ENCODE results near the gene RNU1-1. TPM values are rescaled to one million over a fixed set of nuclear protein-coding genes. Genes with fewer than 3 reads are reported as not detected.
"Not testable (repeated sequence)": the region's sequence is repeated elsewhere in the genome, so short reads cannot be mapped to it uniquely, and the experiment has no call there.

Gene RNU1-1
- total and polyA plus RNA-seq, 10 of the 15 experiments (the other 5 are each of a cell fraction or from before 2014, with no cell fraction given): under 0.01 to 20,946 (median 4.7) TPM; not detected in 2

DNA sequence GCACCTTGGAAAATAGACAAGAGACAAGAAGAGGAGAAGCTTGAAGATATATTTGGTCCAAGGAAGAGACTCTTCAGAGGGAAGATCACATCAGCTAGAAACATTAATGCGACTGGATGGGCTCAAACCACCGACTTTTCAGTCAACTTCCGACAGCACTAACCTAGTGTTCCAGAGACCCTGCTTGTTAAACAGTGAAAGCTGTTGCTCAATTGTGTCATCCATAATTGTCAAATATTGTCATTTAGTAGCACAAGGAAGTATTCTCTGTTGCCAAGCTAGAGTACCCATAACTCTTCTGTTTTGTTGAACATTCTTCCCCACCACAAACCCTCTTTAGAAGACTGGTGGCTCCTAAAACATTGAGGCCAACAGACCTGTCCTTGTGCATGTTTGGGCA, 42.9 kb upstream of the RNU1-1 start:
- CTCF ChIA-PET; H3K27ac ChIP-seq (ENCODE audit: control insufficient read depth, insufficient read depth); H3K4me2 ChIP-seq (ENCODE audit: control insufficient read depth, insufficient read depth); POLR2A ChIA-PET; H4K20me1 ChIP-seq (ENCODE audit: control insufficient read depth, insufficient read depth); H3K9ac ChIP-seq (ENCODE audit: control insufficient read depth, insufficient read depth, low read length); RAD21 ChIA-PET (ENCODE audit: unreplicated experiment); FAIRE-seq; H3K79me2 ChIP-seq (ENCODE audit: control insufficient read depth, insufficient read depth, low read length); ATAC-seq; H3K4me3 ChIP-seq; H3K27me3 ChIP-seq (replicated peaks in 1 of 2; ENCODE audit: control insufficient read depth in 2 of 2, insufficient read depth in 2 of 2, low read length in 1 of 2); in situ Hi-C loops (cut with MboI); H3K9me3 ChIP-seq (replicated peaks; ENCODE audit: control insufficient read depth, insufficient read depth, low read length); DNase-seq (ENCODE audit: low read depth, low spot score); H3K36me3 ChIP-seq (ENCODE audit: control insufficient read depth in 2 of 2, insufficient read depth in 2 of 2, low read length in 1 of 2); intact Hi-C loops (cut with micrococcal nuclease; ENCODE audit: unreplicated experiment); H2AFZ ChIP-seq (ENCODE audit: control insufficient read depth, low read depth, low read length); H3K4me1 ChIP-seq (ENCODE audit: control insufficient read depth, insufficient read depth, low read length); SMC1A ChIA-PET (ENCODE audit: uncharacterized antibody, unreplicated experiment); BruUV-seq (replicated peaks): not testable (repeated sequence)
- 64% methylated on average over 3 of the region's 3 CpGs for WGBS (ENCODE audit: insufficient coverage, insufficient replicate concordance, low lambda C conversion rate, missing lambda C conversion rate)

DNA sequence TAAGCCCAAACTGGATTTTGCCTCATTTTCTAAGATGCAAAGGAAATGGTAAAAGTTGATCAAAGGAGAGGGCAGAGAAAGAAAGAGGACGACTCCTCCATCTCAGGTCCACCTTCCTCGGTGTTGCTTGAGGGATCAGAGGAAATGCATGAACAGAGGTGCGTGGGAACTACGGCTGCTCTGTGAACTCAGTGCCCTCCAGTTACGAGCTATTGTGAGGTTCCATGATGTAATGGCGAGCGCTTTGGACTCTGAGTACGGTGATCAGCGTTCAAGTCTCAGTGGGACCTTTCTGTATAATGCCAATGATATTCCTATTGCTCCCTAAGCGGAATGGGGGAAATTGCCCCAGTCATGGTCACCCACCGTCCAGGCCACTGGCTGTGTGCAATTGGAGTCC, 39.2 kb upstream of the RNU1-1 start:
- H2AFZ ChIP-seq (ENCODE audit: control insufficient read depth, low read depth, low read length); in situ Hi-C loops (cut with MboI); H3K4me2 ChIP-seq (ENCODE audit: control insufficient read depth, insufficient read depth); H3K4me3 ChIP-seq; H4K20me1 ChIP-seq (ENCODE audit: control insufficient read depth, insufficient read depth); intact Hi-C loops (cut with micrococcal nuclease; ENCODE audit: unreplicated experiment); H3K4me1 ChIP-seq (ENCODE audit: control insufficient read depth, insufficient read depth, low read length); H3K9me3 ChIP-seq (replicated peaks; ENCODE audit: control insufficient read depth, insufficient read depth, low read length); ATAC-seq; BruUV-seq (replicated peaks); CTCF ChIA-PET; DNase-seq (ENCODE audit: low read depth, low spot score); H3K9ac ChIP-seq (ENCODE audit: control insufficient read depth, insufficient read depth, low read length); POLR2A ChIA-PET; H3K36me3 ChIP-seq (ENCODE audit: control insufficient read depth in 2 of 2, insufficient read depth in 2 of 2, low read length in 1 of 2); FAIRE-seq; H3K27ac ChIP-seq (ENCODE audit: control insufficient read depth, insufficient read depth); H3K27me3 ChIP-seq (replicated peaks in 1 of 2; ENCODE audit: control insufficient read depth in 2 of 2, insufficient read depth in 2 of 2, low read length in 1 of 2); RAD21 ChIA-PET (ENCODE audit: unreplicated experiment); SMC1A ChIA-PET (ENCODE audit: uncharacterized antibody, unreplicated experiment); H3K79me2 ChIP-seq (ENCODE audit: control insufficient read depth, insufficient read depth, low read length): not testable (repeated sequence)
- 79% methylated on average over 10 of the region's 11 CpGs for WGBS (ENCODE audit: insufficient coverage, insufficient replicate concordance, low lambda C conversion rate, missing lambda C conversion rate)

DNA sequence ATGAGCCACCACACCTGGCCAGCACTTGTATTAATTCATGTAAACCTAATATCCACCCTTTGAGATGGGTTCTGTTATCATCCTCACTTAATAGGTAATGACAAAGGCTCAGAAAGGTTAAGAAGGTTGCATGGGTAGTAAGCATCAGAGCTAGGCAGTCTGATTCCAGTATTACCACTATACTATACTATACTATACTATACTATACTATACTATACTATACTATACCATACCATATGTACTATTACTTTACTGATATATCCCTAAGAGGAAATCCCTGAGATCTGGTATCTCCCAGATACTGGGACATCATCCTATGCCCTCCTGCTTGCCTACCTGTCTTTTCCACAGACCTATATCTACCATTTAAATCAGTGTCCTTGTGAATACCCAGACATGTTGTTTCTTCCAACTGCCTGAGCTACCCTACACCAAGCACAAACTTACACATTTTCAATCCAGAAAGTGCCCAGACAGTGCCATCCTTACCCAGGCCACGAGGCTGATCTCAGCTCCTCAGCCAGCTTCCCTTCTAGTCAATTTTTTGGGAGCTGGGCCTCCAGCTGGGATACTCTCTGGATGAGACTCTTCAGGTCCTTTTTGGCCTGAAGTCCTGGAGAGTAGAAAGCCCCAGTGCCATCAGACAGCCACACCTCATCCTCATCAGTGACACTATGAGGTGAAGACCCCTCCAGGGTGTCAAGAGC, 36.3 kb upstream of the RNU1-1 start:
- CTCF ChIA-PET; H3K4me1 ChIP-seq (ENCODE audit: control insufficient read depth, insufficient read depth, low read length); FAIRE-seq; H3K79me2 ChIP-seq (ENCODE audit: control insufficient read depth, insufficient read depth, low read length); ATAC-seq; in situ Hi-C loops (cut with MboI); H3K27me3 ChIP-seq (replicated peaks in 1 of 2; ENCODE audit: control insufficient read depth in 2 of 2, insufficient read depth in 2 of 2, low read length in 1 of 2); H3K9ac ChIP-seq (ENCODE audit: control insufficient read depth, insufficient read depth, low read length); DNase-seq (ENCODE audit: low read depth, low spot score); POLR2A ChIA-PET; H2AFZ ChIP-seq (ENCODE audit: control insufficient read depth, low read depth, low read length); RAD21 ChIA-PET (ENCODE audit: unreplicated experiment); H3K9me3 ChIP-seq (replicated peaks; ENCODE audit: control insufficient read depth, insufficient read depth, low read length); H3K4me3 ChIP-seq; intact Hi-C loops (cut with micrococcal nuclease; ENCODE audit: unreplicated experiment); SMC1A ChIA-PET (ENCODE audit: uncharacterized antibody, unreplicated experiment); BruUV-seq (replicated peaks); H3K27ac ChIP-seq (ENCODE audit: control insufficient read depth, insufficient read depth); H4K20me1 ChIP-seq (ENCODE audit: control insufficient read depth, insufficient read depth); H3K4me2 ChIP-seq (ENCODE audit: control insufficient read depth, insufficient read depth); H3K36me3 ChIP-seq (ENCODE audit: control insufficient read depth in 2 of 2, insufficient read depth in 2 of 2, low read length in 1 of 2): not testable (repeated sequence)
- 58% methylated on average over 1 of the region's 1 CpG for WGBS (ENCODE audit: insufficient coverage, insufficient replicate concordance, low lambda C conversion rate, missing lambda C conversion rate)

DNA sequence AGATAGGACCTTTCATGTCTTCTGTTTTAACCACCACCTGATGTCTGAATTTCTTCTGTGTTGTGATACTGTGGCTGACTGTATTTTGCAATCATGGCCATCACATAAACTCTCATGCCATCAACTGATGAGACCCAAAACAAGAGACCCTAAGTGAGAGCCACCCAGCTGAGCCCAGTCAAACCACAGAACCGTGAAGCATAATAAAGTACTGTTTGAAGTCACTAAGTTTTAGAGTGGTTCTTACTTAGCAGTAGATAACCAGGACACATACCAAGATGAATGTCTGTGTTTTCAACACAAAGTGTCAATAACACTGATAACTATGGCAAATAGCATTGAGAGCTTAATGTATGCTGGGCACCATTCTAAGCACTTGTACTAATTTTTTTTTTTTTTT, 35.5 kb upstream of the RNU1-1 start:
- H3K36me3 ChIP-seq (ENCODE audit: control insufficient read depth in 2 of 2, insufficient read depth in 2 of 2, low read length in 1 of 2); DNase-seq (ENCODE audit: low read depth, low spot score); ATAC-seq; FAIRE-seq; H3K9me3 ChIP-seq (replicated peaks; ENCODE audit: control insufficient read depth, insufficient read depth, low read length); H3K27me3 ChIP-seq (replicated peaks in 1 of 2; ENCODE audit: control insufficient read depth in 2 of 2, insufficient read depth in 2 of 2, low read length in 1 of 2); POLR2A ChIA-PET; H3K4me3 ChIP-seq; CTCF ChIA-PET; in situ Hi-C loops (cut with MboI); H3K27ac ChIP-seq (ENCODE audit: control insufficient read depth, insufficient read depth); SMC1A ChIA-PET (ENCODE audit: uncharacterized antibody, unreplicated experiment); H3K9ac ChIP-seq (ENCODE audit: control insufficient read depth, insufficient read depth, low read length); RAD21 ChIA-PET (ENCODE audit: unreplicated experiment); intact Hi-C loops (cut with micrococcal nuclease; ENCODE audit: unreplicated experiment); BruUV-seq (replicated peaks); H4K20me1 ChIP-seq (ENCODE audit: control insufficient read depth, insufficient read depth); H3K4me2 ChIP-seq (ENCODE audit: control insufficient read depth, insufficient read depth); H3K79me2 ChIP-seq (ENCODE audit: control insufficient read depth, insufficient read depth, low read length); H2AFZ ChIP-seq (ENCODE audit: control insufficient read depth, low read depth, low read length): not testable (repeated sequence)
- peaks cover 13% of the 10 kb centered on the region for H3K4me1 ChIP-seq (ENCODE audit: control insufficient read depth, insufficient read depth, low read length)
- 18% methylated on average over 1 of the region's 1 CpG for WGBS (ENCODE audit: insufficient coverage, insufficient replicate concordance, low lambda C conversion rate, missing lambda C conversion rate)

Measured in GM12878 (cell line).